Right lobe of liver (tissue), 6 donors: ENCODE data around the gene TMEM131L. TPM values are rescaled to one million over a fixed set of nuclear protein-coding genes. Genes with fewer than 3 reads are reported as not detected.

Experiments used
- ATAC-seq, 4 donors: fragments of 200-7000 bp; cut with Tn5 transposase; one replicate each; pipeline ENCODE4 v1.9.1; 2020; ENCODE audit warnings: mild to moderate bottlenecking in 4 of 4, moderate library complexity in 4 of 4
- DNase-seq, 3 donors: peaks; one replicate each; pipeline ENCODE4 v3.0.0-alpha.2; 2020
- H3K27ac ChIP-seq, 3 donors: fragments of 200-600 bp; one replicate each; pipeline ENCODE4 v1.8.0; 2022
- H3K27me3 ChIP-seq, 2 donors: fragments of 200-600 bp; one replicate each; pipeline ENCODE4 v1.8.0; 2022
- H3K36me3 ChIP-seq, 4 donors: fragments of 200-600 bp; sonication (generic) in 1 of 4; one replicate each; pipeline versions ENCODE4 v1.5.1 to v1.8.0; 2017 to 2022; ENCODE audit warnings: control low read depth in 1 of 4
- H3K4me1 ChIP-seq, 4 donors: fragments of 200-600 bp; sonication (generic) in 1 of 4; one replicate each; pipeline versions ENCODE4 v1.5.1 to v1.8.0; 2017 to 2022; ENCODE audit warnings: control low read depth in 1 of 4
- H3K4me3 ChIP-seq, 3 donors: fragments of 200-600 bp; one replicate each; pipeline ENCODE4 v1.8.0; 2022
- H3K9me3 ChIP-seq, 4 donors: fragments of 200-600 bp; sonication (generic) in 1 of 4; one replicate each; pipeline versions ENCODE4 v1.5.1 to v1.8.0; 2017 to 2022; ENCODE audit warnings: control low read depth in 1 of 4
- POLR2A ChIP-seq: fragments of 450-650 bp; IDR thresholded peaks from one replicate; pipeline ENCODE4 v1.6.1; 2017; ENCODE audit warnings: antibody characterized with exemption, mild to moderate bottlenecking
- WGBS: methylation state at CpG from one replicate; pipeline ENCODE4 v1.1.6; 2018; ENCODE audit warnings: low coverage, low lambda C conversion rate; ENCODE audit not compliant: insufficient coverage; ENCODE audit errors: missing lambda C conversion rate; 5-methylcytosine and 5-hydroxymethylcytosine counted together
- intact Hi-C, 2 donors: fragments of 100-400 bp; cut with DNase I; formaldehyde crosslinking; loops; one replicate each; pipeline versions ENCODE4 v1.11.2 to v1.14.1; 2022
- total RNA-seq, 6 experiments: library from RNA; depleted of rRNA in 2 of 6; stranded (reverse); fragments of >200 nt in 2 of 6; fragmentation: NEBNext Ultra II Directional in 3 of 6; extraction: Animal tissue kit (Norgen Biotek cat#: 25700) in 3 of 6; gene quantifications; one replicate each; pipeline versions ENCODE4 v1.1.0 to v1.2.4, GENCODE V29; 2016 to 2023
- TF ChIP-seq, protein P1 (sequence below), 4 donors: fragments of 200-600 bp in 3 of 4; fragments of 450-650 bp in 1 of 4; IDR thresholded peaks; one replicate each; pipeline versions ENCODE4 v1.5.1 to v1.8.0; 2016 to 2022; ENCODE audit warnings: antibody characterized with exemption in 4 of 4, mild to moderate bottlenecking in 2 of 4
- donor health status: DM: no; HTN: yes; CAD: no.
- donor health status: DM: no; HTN: no; CAD: no.
- donor health status: DM: no; HTN: no; CAD: no.
- donor health status: DM: no; HTN: yes; CAD: no.
- donor health status: DM: no; HTN: yes; CAD: no.

TMEM131L gene
- total RNA-seq, 6 experiments from 2014 or later: 13.2 to 19.6 (median 14.8) TPM

- WGBS: 86% methylated on average over 1 of the region's 3 CpGs
- ATAC-seq: no peak
- Histone ChIP-seq H3K27ac (no peak overlapping the region), H3K36me3 (peaks cover 0 to 50% (median 15%) of the 10 kb centered on the region in 4 donors), H3K4me3 (no peak overlapping the region), H3K9me3 (no peaks in the 10 kb centered on the region), H3K4me1 (no peaks in the 10 kb centered on the region), H3K27me3 (no peaks in the 10 kb centered on the region)
- intact Hi-C loops: loop anchor here in 1 of 2 donors (10.0 kb wide), 1 partner anchor 118 kb away; no protein-coding TSS in a partner anchor
- DNase-seq: no peak
- no peak for TF ChIP-seq POLR2A
- TF ChIP-seq, protein P1, sequence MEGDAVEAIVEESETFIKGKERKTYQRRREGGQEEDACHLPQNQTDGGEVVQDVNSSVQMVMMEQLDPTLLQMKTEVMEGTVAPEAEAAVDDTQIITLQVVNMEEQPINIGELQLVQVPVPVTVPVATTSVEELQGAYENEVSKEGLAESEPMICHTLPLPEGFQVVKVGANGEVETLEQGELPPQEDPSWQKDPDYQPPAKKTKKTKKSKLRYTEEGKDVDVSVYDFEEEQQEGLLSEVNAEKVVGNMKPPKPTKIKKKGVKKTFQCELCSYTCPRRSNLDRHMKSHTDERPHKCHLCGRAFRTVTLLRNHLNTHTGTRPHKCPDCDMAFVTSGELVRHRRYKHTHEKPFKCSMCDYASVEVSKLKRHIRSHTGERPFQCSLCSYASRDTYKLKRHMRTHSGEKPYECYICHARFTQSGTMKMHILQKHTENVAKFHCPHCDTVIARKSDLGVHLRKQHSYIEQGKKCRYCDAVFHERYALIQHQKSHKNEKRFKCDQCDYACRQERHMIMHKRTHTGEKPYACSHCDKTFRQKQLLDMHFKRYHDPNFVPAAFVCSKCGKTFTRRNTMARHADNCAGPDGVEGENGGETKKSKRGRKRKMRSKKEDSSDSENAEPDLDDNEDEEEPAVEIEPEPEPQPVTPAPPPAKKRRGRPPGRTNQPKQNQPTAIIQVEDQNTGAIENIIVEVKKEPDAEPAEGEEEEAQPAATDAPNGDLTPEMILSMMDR (IDR thresholded peaks at IDR 0.05): no peak
These were observed 171.0 kb downstream of the TMEM131L start for GRCh38 chr4:153637201-153637600.

- Histone ChIP-seq H3K4me3 (no peak overlapping the region), H3K9me3 (no peaks in the 10 kb centered on the region), H3K27ac (no peak overlapping the region), H3K4me1 (no peaks in the 10 kb centered on the region), H3K27me3 (no peaks in the 10 kb centered on the region), H3K36me3 (peaks cover 0 to 42% (median 15%) of the 10 kb centered on the region in 4 donors)
- 95% methylated on average over 6 of the region's 8 CpGs for WGBS
- intact Hi-C loops: loop anchor here in 1 of 2 donors (10.0 kb wide), 1 partner anchor 117 kb away; no protein-coding TSS in a partner anchor
- no peak for TF ChIP-seq POLR2A
- TF ChIP-seq, protein P1 (IDR thresholded peaks at IDR 0.05): no peak
- DNase-seq: no peak
- no peak for ATAC-seq
These were observed 171.9 kb downstream of the TMEM131L start for GRCh38 chr4:153638011-153638410.

DNA sequence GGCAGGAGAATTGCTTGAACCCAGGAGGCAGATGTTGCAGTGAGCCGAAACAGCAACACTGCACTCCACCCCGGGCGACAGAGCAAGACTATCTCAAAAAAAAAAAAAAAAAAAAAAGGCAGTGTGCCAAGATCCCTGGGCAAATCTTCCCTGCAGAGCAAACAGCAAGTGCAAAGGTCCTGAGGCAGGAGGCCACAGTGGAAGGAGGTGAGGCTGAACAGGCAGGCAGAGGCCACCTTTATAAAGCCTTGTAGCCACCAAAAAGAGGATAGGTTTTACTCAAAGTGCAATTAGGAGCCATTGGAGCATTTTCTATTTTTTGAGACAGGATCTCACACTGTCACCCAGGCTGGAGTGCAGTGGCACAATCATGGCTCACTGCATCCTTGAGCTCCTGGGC lies 172.8 kb downstream of the TMEM131L start:
- H3K27ac ChIP-seq: no peak overlapping the region
- WGBS: 48% methylated on average over 3 of the region's 3 CpGs
- no peak overlapping the region for H3K4me3 ChIP-seq
- H3K27me3 ChIP-seq: no peaks in the 10 kb centered on the region
- DNase-seq (no peak), ATAC-seq (peak in 2 of 4 donors; percentile 7 to 51)
- TF ChIP-seq, protein P1 (IDR thresholded peaks at IDR 0.05): no peak
- no peak for TF ChIP-seq POLR2A
- no peaks in the 10 kb centered on the region for H3K9me3 ChIP-seq
- no peaks in the 10 kb centered on the region for H3K4me1 ChIP-seq
- intact Hi-C loops: loop anchor here in 1 of 2 donors (10.0 kb wide), 1 partner anchor 116 kb away; no protein-coding TSS in a partner anchor
- H3K36me3 ChIP-seq: peaks cover 0 to 33% (median 10%) of the 10 kb centered on the region in 4 donors

DNA sequence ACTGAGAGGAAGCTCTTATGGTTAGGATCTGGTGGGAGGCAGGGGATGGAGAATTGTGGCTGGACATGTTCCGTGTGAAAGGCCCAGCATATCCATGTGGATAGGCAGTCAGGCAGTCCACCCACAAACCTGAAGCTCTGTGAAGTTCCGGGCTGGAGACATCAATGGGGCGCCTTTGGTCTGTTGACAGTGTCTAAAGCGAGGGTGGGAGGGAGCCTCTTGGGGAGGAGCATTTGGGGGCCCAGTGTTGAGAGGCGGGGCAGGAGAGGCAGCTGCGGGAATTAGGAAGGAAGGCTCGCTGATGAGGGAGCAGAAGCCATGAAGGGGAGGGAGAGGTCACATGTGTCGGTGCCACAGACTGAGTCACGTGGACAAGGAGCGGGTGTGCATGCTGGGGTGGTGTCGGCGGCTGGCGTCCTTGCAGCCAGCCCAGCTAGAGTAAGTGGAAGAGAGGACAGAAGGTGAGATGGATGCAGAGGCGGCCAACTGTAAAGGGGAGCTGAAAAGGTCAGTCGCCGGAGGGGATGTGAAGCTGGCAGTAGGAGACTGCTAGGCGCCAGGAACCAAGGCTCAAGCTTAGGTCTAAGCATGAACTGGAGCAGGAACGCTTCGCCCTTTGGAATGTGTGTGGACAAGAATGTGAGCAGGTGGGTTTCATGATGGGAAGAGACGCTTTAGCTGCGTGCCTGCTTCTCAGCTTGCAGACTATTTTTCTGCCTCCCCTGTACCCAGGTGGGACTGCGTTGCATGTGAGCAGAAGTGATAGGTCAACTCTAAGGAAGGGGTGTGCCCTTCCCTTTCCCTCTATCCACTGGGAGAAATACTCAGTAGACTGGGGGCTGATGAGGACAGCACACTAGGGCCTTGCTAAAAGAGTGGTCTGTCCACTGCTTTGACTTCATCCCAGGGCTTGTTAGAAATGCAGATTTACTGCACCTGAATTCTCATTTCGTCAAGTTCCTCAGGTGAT lies 174.0 kb downstream of the TMEM131L start:
- no peaks in the 10 kb centered on the region for H3K4me1 ChIP-seq
- intact Hi-C loops: loop anchor here in 1 of 2 donors (10.0 kb wide), 1 partner anchor 115 kb away; no protein-coding TSS in a partner anchor
- WGBS: 80% methylated on average over 1 of the region's 23 CpGs
- H3K27ac ChIP-seq: no peak overlapping the region
- H3K4me3 ChIP-seq: no peak overlapping the region
- peak in 1 of 4 donors; percentile 4 for ATAC-seq
- H3K36me3 ChIP-seq: peaks cover 0 to 25% (median 6%) of the 10 kb centered on the region in 4 donors
- no peak for DNase-seq
- no peaks in the 10 kb centered on the region for H3K27me3 ChIP-seq
- TF ChIP-seq POLR2A: no peak
- TF ChIP-seq, protein P1 (IDR thresholded peaks at IDR 0.05): no peak
- no peaks in the 10 kb centered on the region for H3K9me3 ChIP-seq
